GM21717 (cell line): ENCODE results near the gene RENBP.

Experiments
- ATAC-seq: cut with Tn5 transposase; IDR thresholded peaks from one replicate; pipeline ENCODE4 v1.9.1; 2021; ENCODE audit warnings: mild to moderate bottlenecking, moderate library complexity; ENCODE audit not compliant: unreplicated experiment

The RENBP gene

DNA sequence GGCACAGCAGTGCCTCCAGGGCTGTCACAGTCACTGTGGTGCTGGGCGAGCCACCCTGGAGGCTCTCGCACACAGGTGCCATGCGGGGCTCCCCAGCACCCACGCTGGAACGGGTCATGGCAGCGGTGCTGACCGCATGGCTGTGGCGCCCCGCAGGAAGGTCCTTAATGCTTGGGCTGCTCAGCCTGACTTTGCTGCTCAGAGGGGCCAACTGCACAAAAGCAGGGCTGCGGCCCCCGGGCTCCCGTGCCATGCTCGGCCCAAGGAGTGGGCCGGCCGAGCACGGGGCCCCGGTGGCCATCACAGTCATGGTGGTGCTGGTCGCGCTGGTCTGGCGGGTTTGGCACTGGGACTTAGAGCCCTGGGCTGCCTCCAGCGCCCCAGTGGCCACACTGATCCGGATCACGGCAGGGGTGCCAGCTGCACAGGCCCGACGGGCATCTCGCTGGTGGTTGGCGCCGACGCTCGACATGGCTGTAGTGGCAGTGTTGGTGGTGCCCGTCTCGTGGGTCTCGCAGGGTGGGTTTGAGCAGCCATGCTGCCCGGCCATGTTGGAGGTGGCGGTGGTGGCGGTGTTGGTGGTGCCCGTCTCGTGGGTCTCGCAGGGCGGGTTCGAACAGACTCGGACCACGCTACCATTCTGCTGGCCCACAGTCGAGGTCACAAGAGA, 10.2 kb upstream of the RENBP start:
- ATAC-seq: no peak

DNA sequence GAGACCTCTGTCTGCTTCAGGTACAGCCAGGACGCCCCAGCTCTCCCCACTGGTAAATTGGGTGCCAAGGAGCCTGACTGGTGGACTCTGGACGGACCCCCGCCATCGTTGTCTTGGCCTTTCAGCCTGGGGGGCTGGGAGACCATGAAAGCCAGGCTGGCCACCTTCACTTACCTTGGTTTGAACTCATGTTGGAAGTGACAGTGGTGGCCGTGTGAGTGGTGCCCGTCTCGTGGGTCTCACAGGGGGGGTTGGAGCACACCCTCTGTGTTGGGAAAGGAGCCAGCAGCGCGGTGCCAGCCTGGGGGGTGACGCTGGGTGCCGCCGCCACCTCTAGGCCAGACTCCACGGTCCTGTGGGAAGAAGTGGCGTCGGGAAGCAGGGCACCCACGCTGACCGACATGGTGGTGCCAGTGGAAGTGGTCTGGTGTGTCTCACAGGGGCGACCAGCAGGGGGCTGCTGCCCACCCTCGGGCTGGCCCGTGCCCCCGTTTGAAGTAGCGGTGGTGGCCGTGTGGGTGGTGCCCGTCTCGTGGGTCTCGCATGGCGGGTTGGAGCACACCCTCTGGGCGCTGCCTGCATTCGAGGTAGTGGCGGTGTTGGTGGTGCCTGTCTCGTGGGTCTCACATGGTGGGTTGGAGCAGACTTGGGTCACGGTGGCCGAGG, 9.6 kb upstream of the RENBP start:
- ATAC-seq: no peak

GRCh38 chrX:153953342-153953830, 8.9 kb upstream of the RENBP start:
- peak; percentile 59 for ATAC-seq

DNA sequence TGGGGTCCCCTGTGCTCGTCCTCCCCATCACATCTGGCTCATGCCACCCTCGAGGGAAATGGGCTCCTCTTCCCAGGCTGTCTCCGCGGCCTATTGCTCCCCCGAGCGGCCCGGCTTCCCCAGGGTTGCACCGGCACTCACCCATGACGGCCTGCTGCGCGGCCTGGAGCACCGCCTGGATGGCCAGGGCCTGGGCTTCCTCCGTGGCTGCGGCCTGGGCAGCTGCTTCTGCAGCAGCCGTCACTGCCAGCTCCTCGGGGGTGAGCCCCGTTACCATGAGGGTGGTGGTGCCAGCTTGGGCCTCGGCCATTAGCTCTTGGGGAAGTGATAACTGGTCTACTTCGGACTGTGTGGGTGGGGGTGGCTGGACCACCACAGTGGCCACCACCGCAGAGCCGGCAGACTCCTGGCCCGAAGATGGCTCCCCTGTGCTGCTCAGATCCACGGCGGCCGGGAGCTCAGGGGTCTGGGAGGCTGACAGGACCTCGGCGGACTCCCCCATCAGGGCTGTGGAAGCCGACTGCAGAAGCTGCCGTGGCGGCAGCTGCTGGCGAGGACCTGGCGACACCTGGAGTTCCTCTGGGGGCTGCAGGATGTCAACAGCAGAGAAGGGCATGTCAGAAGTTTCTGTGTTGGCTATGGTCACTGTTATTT, 8.1 kb upstream of the RENBP start:
- ATAC-seq: no peak

DNA sequence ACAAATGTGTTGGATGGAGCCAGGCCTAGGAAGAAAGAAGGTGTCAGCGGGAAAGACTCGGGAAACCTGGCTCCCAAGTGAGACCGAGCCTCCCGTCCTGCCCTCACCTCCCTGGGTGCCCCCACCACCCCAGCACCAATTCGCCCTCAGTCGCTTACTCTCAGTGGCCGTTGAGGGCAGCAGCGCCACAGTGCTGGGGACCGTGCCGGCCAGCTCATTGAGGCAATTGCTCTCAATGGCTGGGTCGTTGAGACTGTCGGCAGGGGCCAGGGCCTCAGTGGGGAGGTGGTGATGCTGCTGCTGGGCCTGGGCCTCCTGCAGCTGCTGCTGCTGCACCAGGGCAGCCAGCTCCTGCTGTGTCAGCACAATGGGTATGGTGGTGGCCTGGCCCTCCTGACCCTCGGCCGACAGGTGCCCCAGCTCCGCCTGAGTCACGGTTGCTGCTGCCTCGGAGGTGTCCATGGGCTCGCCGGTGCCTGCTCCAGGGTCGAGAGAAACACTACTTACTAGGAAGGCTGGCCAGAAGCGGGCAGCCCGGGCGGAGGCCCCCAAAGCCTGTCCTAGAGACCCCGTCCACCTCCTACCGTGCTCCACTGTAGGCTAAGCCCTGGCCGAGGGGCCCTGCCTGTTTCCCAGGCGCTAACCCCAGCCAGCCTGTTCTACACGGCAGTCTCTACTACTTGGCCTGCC, 7.4 kb upstream of the RENBP start:
- ATAC-seq: no peak

- ATAC-seq: no peak
Observed at GRCh38 chrX:153950127-153950526, 5.7 kb upstream of the RENBP start.

DNA sequence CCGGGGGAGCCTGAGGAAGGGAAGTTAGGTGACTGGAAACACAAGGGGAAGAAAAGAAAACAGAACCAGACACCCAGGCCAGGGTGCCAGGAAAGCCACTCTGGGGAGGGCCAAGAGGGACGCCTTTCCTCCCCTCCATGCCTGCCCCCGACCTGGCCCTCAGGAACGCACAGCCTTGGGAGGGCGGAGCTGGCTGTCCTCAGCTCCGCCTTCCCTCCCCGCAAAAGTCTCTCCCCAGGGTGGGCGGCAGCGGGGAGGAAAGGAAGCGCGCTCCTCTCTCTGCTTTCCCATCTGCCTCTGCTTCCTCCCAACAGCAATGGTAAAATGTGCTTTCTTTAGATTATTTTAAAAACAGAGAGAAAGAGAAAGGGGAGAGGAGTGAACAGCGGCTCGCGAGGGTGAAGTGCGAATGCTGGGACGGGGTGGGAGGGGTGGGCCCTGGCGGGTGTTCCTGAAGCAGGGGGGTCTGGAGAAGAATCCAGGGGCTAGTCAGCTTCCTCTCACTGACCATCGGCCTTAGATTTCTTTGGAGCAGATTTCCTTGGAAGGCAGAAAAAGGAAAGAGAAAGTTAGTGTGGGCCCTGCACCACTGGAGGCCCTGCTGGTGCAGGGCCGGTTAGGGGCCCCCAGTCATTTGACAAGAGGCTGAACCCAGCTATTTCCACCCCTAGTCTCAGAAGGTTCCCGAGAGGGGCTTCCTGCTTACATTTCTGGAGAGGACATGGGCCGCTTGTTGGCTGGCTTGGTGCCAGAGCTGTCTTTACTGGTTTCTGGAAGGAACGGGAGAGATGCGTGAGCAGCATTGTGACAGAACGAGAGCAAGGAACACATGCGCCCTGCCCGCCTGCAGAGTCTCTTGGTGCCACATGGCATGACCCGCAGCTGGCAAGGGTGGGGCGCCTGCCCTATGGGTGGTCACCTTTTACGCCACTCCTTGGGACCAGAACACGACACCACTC, 4.7 kb upstream of the RENBP start:
- no peak for ATAC-seq

DNA sequence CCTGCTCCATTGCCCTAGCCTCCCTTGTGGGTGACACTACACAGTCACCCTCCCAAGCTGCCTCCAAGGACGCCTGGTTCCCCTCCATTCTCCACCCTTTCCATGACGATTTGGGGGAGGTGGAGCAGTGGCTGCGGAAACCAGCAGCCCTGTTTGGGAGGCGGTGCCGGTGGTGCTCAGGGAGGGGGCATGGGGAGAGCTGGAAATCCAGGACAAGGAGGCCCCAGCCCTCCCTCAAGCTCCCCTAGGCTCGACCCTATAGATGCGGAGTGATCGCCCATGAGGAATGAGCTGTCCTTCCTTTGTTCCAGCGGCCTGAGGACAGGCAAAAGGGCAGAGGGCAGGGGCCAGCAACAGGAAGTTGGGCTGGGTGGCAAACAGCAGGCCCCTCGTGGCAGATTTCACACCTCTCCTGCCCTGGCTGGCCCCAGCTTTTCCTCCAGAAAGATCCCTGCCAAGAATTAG, 3.6 kb upstream of the RENBP start:
- ATAC-seq: no peak

DNA sequence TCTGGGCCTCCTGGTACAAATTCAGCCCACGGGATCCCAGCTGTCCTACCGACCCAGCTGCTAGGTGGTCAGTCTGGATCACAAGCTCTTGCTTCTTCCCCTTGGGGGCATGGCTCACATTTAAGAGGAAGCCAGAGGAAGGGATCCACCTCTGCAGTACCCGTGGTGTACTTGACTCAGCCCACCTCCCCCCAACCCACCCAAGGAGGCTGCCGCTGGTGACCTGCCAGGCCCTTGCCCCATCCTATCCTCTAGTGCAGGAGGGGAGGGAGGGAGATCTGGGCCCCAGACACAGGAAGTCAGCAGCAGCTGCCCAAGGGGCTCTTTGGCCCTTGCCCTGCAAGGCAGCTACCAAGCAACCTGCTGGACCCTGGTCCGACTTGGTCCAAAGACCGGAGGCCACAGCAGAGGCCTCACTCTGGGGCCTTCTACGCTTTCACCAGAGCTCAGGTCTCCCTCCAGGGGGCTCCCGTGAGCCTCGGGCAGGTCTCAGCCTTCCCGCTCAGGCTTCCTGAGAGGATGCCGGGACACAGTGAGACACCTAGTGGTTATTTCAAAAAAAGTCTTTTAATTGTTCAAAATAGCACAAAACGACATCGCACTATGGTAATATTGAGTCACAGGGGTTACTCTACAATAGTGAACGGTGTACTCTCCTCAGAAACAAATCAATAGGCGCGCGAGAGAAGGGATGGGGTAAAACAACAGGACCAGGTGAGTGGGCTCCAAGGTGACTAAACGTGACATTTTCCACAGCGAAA, 2.7 kb upstream of the RENBP start:
- peak; percentile 79 for ATAC-seq

- ATAC-seq: no peak
Observed at GRCh38 chrX:153945956-153946943, 1.8 kb upstream of the RENBP start.

GRCh38 chrX:153944800-153945150, 332 bp upstream of the RENBP start:
- ATAC-seq: no peak

- ATAC-seq: no peak
Observed at GRCh38 chrX:153941336-153942252, 2.8 kb downstream of the RENBP start.

DNA sequence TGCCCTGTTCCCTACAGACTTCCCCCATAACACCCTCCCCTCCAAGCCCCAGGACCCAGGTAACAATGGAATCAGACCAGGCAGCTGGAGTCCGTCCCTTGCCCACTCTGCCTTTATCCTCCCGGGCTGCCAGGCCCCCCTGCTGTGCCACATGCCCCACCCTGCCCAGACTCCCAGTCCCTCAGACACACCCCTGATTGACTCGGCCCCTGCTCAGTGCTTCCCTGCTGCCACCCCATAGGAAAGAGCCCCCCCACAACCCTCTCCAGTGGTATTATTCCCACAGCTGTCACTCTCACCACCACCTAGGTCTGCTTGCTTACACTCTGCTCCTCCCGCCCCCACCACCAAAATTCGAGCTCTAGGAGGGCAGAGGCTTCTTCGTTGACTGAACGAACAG, 4.9 kb downstream of the RENBP start:
- ATAC-seq: no peak

DNA sequence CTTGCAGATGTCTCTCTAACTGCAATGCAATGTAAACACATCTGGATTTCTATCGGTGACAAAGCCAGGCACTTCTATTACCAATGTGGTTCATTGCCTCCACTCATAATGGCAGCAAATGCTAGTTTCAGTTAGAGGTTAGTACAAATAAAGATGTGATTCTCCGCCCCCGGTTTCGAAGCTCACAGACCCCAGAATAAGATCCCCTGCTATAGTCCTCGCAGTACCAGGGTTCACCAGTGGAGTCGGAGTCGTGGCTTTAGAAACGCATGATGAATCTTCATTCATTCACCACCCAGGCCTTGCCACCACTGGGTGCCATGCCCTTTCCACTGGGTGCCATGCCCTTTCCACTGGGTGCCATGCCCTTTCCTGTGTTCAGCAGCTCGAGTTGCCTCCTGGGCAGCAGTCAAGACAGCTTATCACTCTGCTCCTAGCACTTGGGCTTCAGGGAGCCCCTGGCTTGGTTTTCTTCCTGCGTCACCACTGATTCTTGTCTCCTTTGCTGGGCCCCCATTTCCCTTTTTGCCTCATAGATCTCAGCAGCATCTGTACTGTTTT, 6.1 kb downstream of the RENBP start:
- no peak for ATAC-seq

DNA sequence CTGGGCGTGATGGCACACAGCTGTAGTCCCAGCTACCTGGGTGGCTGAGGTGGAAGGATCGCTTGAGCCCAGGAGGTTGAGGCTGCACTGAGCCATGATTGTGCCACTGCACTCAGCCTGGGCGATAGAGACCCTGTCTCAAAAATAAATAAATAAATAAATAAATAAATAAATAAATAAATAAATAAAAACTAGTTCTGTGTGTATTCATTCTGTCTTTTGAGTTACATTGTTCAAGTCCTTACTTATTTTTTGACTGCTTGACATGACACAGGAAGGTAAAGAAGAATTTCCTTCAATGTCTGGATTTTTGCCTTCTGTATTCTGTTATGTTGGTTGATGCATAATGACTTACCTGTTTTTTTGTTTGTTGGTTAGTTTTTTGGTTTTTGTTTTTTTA, 7.4 kb downstream of the RENBP start:
- ATAC-seq: no peak

- ATAC-seq: peak; percentile 3
Observed at GRCh38 chrX:153935326-153935851, 9.1 kb downstream of the RENBP start.
